Measurements from ENCODE around the gene DLGAP1.

The DLGAP1 gene

DNA sequence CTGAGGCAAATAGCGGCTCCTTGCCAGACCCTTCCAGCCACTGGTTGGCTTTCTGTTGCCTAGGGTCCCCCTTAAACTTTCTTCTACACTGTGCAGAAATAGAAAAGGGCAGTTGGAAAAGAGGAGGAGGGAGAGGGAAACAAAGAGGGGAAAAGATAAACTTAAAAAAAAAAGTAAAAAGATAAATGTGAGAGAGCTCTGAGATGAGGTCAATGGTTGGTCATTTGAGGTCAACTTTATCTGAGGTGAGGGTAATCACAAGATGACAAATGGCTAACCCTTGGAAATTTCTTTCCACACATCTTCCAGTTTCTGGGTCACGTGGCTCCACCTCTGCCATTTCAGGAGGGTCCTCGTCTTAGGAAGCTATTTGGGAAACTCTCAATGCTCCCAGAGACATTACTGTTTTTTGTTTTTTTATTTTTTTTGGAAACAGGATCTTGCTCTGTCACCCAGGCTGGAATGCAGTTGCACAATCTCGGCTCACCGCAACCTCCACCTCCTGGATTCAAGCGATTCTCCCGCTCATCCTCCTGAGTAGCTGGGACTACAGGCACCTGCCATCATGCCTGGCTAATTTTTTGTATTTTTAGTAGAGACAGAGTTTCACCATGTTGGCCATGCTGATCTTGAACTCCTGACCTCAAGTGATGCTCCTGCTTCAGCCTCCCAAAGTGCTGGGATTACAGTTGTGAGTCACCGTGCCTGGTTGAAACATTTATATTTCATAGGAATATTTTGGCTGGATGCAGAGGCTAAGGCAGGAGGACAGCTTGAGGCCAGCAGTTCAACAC lies 805.3 kb downstream of the DLGAP1 start:
- peak; percentile 39 for DNase-seq

DNA sequence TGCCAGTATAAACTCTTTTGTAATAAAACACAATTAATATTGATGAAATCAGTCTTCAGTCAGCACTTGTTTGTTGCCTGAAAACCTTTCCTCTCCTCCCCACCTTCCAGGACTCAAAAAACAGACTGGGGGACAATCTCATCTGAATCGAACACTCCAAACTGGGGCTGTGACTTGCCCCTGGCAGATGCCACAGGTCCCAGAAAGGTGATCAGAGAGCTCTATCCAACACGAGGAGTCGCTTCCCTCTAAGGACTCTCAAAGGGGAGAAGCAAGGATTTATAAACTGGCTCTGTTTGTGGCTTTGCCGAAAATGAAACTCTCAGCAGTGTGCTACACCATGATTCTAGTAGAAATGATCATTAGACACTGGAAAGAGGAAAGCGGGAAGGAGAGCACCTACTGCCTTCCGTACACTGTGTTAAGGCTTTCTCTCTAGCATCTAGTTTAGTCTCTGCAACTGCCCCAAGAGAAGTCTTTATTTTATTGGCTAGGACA lies 805.9 kb downstream of the DLGAP1 start:
- DNase-seq = no peak

DNA sequence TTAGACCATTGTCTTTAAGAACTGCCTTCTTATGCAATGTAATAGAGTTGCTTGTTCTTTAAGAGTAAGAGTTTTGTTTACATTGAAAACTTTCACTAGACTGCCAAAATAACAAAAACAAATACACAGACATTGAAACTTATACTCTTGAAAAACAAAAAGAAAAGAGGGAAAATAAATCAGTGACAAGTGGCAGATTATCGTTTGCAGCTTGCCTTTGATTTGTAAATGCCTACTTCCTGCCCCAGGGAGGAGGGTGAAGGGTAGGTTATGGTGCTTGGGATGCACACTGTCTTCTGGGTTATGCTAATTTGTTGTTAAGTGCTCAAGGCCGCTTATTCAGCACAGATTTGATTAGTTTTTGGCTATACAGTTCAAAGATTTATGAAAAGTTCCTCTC lies 806.5 kb downstream of the DLGAP1 start:
- DNase-seq = no peak

DNA sequence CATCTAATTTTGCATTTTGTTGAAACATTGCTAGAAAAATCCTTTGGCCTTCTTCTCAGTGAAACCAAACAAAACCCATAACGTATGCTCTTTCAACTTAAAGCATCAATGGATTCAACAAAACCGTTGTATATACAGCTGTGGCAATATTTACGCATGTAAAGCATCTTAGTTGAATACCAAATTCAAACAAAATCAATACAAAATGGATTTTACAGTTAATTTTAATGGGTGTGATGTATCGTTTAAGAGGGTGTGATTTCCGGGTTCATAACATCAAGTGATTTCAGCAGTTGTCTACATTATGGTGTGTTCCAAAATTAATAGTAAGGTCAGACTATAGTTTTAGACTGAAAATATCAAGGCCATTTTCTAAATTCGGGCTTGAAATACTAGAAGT lies 806.9 kb downstream of the DLGAP1 start:
- no peak for DNase-seq

DNA sequence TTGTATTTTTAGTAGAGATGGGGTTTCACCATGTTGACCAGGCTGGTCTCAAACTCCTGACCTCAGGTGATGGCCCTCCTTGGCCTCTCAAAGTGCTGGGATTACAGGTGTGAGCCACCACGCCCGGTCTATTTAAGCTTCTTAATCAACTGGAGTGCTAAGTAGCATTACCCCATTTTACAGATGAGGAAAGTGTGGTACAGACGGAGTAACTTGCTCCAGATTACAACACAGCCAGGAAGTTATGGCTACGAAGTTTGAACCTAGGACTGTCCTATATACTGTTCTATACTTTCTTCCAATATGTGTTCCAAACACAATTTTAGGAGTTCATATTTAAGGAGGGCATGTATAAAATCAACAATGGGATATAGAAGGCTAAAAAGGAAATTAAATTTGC lies 807.5 kb downstream of the DLGAP1 start:
- DNase-seq = no peak

DNA sequence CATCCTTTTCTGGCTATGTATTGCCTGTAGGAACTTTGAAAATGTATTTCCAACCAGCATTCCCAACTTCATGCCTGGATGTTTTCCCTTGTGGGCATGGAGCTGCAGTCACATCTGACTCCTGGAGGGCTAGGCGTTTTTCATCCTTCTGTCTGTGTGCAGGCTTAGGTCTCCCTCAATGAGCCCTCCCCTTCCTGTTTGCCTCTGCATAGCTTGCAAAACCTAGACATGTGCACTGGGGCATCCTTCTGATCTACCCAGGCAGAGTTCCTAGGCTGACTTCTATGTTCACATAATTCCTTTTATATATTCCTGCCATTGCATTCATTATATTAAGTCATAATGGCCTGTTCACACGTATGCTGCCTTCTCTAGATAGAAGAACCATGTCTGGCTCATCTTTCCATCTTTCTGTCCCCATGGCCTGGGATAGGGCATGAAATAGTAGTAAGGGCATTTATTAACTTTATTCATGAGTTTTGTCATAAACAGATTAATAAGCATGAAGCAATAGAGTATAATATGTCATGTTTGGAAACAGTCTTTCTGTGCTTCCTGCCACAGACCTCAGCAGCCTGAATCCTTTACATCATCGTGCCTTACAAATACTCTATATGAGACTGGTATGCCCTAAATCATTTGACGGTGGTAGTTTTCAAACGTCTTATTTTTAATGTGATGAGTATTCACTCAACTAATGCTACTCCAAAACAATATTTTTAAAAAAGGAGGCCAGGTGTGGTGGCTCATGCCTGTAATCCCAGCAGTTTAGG lies 809.5 kb downstream of the DLGAP1 start:
- DNase-seq = no peak

DNA sequence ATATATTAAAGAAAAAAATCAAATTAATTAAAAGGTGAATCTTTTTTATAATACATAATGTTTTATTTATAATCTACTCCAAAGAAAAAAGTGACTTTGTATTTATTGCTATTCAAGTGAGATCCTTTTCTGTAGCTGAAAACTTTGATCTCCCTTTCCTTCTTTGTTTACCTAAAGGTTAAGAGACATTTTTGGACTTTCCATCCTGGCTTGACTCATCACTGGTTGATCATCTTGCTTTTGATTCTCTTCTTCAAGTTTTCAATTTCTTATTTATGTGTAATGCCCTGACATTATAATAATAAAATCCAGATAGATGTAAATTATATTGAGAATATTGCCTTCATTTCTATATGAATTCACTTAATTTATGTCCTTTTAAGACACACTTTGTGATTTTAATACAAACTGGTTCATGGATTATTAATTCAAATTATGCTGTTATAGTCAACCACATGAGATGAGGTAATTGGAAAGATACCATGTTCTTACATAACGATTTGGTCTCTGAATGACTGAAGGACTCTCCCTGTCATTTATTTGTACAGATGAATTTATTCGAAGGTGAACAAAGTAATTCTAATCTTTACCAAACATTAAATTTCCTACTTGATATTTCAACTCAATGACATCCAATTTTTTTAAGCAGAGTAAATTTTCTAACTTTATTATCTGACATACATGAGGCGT lies 820.7 kb downstream of the DLGAP1 start:
- no peak for DNase-seq

DNA sequence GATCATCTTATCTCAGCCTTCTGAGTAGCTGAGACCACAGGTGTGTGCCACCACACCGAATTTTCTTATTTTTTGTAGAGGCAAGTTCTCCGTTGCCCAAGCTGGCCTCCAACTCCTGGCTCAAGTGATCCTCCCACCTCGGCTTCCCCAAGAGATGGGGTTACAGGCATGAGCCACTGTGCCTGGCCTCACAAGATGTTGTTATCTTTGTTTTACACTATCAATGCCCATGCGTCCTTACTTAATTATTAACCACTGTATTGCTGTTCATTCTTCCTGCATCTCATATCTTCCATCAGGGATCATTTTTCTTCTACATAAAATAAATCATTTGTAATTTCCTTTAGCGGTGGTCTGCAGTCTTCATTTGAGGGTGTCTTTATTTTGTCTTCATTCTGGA lies 823.2 kb downstream of the DLGAP1 start:
- no peak for DNase-seq

DNA sequence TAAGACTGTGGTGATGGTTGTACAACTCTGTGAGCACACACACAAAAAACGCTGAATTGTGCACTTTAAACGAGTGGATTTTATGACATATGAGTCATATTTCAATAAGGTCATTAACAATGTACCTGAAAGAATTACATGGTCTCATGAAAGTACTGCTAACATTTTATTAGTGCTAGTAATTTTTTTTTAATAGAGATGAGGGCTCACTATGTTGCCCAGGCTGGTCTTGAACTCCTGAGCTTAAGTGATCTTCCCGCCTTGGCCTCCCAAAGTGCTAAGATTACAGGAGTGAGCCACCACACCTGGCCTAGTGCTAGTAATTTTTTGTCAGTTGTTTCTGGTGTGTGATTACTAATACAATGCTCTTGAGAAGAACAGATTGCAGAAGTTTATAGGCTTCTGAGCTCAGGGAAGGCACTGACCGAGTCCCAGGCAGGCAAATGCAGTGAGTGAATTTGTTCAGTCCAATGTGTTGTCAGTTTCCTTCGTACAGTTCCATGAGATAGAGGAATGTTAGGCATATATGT lies 828.1 kb downstream of the DLGAP1 start:
- DNase-seq = no peak

DNA sequence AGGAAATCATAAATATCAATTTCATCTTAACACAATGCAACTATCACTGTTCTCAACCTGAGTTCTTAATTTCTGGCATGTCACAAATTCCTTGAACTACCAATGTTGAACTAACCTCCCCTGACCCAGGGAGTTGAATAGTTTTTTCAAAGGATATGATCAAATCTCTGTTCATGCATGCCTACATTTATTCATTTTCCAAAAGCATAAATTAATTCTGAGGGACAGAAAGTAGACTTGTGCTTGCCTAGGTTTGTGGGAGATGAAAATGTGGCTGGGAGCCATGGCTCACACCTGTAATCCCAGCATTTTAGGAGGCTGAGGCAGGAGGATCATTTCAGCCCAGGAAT lies 829.4 kb downstream of the DLGAP1 start:
- no peak for DNase-seq

DNA sequence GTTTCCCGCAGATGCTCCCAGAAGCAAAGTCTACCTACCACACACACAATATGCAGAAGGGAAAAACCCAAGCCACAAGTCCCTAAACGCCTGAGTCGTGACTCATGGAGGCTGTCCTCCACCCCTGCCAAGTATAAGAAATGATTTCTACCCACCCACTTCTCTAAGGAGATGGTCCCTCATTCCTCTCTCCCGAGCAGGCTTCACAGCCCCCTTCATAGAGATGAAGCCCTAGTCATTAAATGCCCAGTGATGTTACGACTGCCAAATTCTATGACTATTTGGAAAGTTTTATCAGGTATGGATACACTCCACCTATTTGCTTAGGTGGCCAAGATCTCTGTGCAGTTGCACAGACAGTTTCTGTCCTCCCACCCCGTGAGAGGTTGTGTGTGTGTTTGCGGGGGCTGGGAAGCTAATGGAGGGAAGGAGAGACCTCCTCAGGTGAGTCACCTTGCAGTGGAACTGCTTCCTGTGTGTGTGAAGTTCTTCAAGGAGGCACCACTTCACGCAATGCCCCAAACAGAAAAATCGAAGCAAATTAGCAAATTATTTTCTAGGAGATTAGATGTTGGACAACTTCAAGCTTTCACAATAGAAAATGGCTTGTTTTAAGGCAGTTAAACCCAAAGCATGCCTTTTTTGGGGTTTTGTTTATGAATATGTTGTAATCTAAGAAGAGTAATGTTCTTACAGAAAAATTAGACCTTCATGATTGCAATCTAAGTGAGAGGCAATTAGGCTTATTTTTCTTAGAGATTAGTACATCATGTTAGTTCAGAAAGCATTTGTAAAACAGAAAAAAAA lies 830.0 kb downstream of the DLGAP1 start:
- DNase-seq = no peak

DNA sequence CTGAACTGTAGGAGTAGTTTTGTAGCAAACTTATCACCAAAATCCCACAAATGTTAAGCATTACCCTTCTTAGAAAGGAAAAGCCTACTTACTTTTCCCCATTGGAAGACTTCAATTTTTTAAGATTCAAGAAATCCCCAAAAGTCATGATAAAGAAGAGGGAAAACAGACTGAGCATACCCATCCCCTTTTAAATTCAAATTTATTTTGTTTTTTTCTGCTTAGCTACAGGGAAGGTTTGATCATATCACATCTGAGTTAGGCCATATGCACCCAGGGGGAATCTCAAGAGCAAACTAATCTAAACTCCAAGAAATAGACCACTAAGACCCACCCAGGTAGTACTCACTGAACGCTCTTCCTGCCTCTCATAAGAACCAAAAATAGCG lies 830.6 kb downstream of the DLGAP1 start:
- DNase-seq = no peak

DNA sequence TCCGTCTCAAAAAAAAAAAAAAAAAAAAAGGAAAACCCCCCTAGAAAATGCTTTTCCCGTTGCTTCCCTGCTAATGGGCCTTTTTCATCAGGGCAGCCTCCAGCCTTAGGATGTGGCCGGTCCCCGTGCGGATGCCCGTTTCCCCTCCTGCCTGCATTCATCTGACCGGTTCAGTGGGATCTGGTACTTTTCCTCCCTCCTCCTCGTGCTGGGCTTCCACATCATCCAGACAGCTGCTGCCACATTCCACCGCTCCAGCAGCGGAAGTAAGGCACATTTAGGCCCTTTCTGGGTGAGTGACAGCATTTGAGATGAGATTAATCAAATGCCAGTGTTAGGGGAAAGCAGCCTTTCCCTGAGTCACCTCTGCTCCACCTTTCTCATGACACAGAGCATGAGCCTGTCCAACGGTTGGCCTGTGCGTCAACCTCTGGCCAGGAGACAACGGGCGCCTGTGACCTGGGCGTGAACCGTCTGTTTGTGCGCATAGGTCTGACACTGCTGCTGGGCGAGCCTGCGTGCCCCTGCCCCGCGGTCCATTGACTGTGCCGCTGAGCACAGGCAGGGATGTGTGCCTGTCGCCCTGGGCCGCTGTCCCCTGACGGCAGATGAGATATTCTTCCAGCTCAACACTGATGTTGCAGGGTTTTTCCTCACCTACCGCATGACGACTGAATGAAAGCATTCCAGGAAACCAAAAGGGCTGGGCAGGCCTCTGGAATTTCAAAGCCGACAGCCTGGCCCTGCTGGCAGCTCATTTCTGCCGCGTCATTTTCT lies 831.1 kb downstream of the DLGAP1 start:
- DNase-seq = peak; percentile 72

DNA sequence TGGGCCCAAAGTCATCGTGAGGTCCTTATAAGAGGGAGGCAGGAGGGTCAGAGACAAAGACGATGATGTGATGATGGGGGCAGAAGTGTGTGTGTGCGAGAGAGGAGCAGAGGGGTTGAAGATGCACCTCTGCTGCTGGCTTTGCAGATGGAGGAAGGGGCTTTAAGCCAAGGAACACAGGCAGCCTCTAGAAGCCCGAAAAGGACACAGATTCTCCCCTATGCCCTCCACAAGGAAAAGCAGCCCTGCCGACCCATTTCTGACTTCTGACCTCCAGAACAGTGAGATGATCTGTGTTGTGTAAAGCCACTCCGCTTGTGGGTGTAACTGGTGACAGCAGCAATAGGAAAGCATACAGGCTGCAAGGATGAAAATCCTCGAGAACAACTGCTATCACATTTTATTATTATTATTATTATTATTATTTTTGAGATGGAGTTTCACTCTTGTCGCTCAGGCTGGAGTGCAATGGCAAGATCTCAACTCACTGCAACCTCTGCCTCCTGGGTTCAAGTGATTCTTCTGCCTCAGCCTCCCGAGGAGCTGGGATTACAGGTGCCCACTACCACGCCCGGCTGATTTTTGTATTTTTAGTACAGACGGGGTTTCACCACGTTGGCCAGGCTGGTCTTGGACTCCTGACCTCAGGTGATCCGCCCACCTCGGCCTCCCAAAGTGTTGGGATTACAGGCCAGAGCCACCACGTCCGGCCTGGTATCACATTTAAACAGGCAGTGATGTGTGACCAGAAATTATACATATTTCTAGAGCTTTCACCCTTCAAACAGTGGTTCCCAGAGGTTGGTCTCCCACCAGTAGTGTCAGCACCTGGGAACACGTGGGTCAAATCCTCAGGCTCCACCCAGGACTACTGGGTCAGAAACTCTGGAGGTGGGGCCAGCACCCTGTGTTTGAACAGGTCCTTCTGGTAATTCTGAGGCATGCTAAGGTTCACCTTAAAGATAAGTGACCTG lies 834.7 kb downstream of the DLGAP1 start:
- DNase-seq = no peak

DNA sequence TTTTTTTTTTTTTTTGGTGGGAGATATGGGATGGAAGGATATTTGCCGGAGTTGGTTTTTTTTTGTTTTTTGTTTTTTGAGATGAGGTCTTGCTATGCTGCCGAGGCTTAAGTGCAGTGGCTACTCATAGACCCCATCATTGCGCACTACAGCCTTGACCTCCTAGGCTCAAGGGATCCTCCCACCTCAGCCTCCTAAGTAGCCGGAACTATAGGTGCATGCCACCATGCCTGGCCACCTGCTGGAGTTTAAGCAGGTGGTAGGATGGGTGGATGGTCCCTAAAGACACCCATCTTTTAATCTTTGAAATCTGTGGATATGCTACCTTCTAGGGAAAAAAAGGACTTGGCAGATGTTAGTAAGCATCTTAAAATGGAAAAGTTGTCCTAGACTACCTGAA lies 835.4 kb downstream of the DLGAP1 start:
- DNase-seq = no peak

DNA sequence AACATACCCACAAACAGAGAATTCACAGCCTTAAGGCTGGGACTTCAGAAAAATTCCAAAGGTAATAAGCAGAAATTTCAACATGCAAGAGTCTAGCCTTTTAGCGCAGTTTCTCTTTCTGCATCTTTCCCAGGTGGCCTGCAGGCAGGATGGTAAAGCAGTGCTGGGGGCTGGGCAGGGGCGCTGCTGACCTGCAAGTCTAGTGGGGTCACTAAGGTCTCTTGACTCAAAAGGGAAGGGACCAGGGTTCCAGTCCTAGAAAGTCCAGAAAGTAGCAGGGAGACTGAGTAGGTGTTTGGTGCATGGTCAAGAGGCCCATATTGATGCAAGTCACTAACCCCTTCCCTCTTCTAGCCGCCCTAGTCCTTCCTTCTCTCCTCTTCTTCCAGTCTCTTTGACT lies 835.9 kb downstream of the DLGAP1 start:
- DNase-seq = no peak

DNA sequence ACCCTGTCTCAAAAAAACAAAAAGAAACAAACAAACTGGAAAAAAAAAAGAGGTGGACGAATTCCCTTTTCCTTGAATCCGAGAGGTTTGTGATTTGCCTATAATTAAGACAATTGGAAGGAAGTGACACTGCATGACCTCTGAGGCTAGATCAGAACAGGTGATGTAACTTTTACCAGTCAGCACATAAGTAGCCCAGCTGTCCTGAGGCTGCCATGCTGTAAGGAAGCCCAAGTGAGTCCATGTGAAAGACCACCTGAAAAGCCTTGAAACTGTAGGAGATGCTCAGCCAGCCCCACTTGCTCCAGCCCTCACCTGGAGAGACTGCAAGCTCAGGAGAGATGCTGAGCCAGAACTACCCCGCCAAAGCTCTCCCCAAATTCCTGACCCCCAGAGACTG lies 838.4 kb downstream of the DLGAP1 start:
- DNase-seq = no peak

DNA sequence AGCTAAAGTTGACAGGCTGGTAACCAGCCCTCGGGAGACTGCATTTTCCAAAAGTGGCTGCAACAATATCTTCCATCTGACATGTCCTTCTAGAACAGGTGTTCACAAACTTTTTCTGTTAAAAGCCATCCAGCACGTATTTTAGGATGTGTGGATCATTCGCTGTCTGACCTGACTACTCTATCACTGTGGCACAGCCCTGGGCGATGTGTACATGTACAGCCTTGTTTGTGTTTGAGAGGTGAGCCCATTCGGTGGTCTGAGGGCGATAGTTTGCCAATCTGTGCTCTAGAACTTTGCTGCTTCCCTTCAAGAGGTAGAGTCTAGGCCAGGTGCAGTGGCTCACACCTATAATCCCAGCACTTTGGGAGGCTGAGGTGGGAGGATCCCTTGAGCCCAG lies 839.0 kb downstream of the DLGAP1 start:
- DNase-seq = no peak

DNA sequence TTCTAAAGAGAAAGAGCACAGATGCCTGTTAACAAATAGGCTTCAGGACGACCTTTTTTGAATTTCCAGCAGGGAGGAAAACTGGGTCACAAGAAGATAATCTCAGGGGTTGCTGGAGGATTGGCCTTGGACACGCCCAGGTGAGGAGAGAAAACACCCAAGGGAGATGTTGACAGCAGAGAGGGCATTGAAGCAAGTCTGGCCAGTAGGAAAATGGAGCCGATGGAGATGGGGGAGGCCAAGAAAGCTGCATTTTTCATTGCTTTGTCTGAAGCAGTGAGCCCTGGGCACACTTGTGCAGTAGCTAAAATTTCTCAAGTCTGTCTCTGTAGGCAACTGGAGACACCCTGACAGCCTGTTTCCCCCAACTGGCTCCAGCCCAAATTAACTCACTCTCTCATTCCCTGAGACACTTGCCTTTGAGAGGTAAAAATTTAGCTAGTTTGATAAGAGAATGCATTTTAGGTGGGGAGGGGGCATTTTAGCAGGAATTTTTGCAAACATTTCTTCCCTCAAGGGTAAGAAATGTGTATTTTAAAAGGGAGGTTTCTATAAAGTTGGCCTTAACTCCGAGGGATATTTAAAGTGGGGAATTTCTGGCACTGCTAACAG lies 839.6 kb downstream of the DLGAP1 start:
- no peak for DNase-seq

DNA sequence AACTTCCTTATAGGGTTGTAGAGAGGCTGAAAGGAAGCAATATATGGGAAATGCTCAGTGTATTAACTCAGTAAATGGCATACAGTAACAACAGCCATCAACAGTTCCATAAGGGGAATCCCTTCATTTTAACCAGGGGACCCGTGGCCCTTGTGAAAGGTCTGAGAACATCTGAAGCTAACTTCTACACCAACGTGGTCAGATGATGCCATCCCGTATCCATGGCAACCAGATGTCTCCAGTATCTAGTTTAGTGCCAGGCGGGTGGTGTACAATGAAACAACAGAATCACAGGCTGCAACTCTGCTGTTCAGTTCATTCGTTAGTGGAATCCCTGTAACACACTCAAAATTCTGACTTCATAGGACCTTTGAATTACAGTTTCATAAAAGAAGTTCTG lies 842.8 kb downstream of the DLGAP1 start:
- no peak for DNase-seq

Measured in T1000 (cell line).